GM12874 (cell line): ENCODE data around the gene MLLT6.

Source experiments
- CTCF ChIP-seq: IDR thresholded peaks from 2 replicates; pipeline ENCODE4 v1.5.1; 2011; ENCODE audit warnings: low read depth, mild to moderate bottlenecking, control low read depth, low read length, moderate library complexity; ENCODE audit not compliant: insufficient read depth

The MLLT6 gene

GRCh38 chr17:38762231-38762630 lies 57.2 kb downstream of the MLLT6 start:
- TF ChIP-seq CTCF = no peak

GRCh38 chr17:38766341-38766740 lies 61.3 kb downstream of the MLLT6 start:
- no peak for TF ChIP-seq CTCF

- TF ChIP-seq CTCF = no peak
These were observed 63.3 kb downstream of the MLLT6 start for GRCh38 chr17:38768417-38768816.

GRCh38 chr17:38773258-38773657 lies 68.2 kb downstream of the MLLT6 start:
- TF ChIP-seq CTCF = no peak

- TF ChIP-seq CTCF = no peak
These were observed 72.7 kb downstream of the MLLT6 start for GRCh38 chr17:38777641-38778250.
